GM18502 (cell line): ENCODE results near the gene SLC7A6OS.

Experiments used
- ATAC-seq: cut with Tn5 transposase; IDR thresholded peaks from one replicate; pipeline ENCODE4 v1.9.1; 2021; ENCODE audit warnings: mild to moderate bottlenecking; ENCODE audit not compliant: unreplicated experiment, poor library complexity

Gene SLC7A6OS

DNA sequence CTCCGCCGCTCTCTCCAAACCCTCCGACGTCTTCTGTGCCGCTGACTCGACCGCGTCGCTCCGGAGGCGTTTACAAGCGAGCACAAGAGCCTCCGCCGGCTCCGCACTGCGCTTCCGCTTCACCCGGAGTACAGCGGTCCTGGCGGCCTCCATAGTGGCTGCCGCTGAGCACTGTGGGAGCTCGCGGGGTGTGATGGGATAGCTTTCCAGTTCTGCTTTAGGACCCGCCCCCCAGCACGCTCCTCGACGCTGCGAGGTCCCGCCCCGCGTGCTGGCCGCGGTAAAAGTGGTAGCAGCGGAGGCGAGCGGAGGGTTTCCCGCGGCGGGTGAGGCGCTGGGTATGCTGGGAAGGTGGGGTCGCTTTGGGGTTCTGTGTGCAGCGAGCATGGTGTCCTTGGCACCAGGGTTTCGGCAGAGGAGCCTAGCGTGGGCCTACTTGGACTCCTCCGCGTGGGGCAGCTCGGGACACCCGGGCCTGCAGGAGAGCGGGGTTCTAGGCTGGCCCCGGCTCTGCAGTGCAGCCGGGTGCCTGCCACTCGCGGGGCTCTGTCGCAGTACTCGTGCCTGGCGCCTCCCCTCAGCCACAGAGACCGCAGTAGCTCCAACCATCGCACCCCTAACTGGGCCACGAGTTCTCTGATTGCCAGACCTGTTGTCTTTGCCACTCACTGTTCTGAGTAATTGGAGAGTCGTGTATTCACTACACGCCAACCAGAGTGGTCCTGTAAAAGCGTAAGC is at the start of gene SLC7A6OS, which contains the start of gene PRMT7:
Gene SLC7A6OS, minus strand, starts transcription at position 173 of the 738 bp plus-strand sequence. Its CDS starts 20 bp downstream, at position 153.
Gene PRMT7, plus strand, starts transcription at position 246 of the 738 bp plus-strand sequence. CDS start 4,961 bp downstream, outside the sequence.
- peak; percentile 97 for ATAC-seq

DNA sequence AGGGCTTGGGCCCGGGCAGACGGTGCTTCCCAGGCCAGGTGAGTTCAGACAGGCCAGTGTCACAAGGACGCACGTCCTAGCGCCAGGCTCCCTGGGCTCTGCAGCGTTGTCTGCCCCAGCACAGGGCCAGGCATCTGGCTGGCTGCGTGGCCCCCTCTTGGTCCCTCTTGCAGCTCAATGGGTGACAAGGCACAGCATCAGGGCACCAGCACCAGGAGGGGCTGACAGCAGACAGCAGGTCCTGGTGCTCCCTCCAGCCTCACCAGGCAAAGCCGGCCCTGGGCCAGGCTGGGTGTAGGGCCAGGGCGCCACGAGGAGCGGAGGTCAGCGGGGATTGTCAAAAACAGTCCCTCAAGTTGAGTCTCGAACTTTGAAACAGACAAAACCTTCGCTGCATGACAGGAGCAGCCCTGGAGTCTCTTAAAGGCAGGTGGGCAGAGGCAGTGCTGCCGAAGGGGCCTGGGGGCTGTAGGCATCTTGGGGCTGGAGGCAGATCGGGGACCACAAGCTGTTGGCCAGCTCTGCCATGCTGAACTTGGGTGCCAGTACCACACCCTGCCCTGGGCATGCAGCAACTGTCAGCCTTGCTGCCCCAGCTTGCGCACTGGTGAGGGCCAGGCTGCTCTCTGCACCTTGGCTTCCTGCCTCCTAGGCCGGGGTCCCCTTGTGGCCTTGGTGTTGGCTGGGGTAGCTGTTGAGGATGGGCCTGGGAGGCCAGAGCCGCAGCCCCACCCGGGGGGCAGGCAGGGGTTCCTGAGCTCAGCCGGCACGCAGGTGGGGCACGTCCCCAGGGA is 48.8 kb upstream of the SLC7A6OS start:
- no peak for ATAC-seq

DNA sequence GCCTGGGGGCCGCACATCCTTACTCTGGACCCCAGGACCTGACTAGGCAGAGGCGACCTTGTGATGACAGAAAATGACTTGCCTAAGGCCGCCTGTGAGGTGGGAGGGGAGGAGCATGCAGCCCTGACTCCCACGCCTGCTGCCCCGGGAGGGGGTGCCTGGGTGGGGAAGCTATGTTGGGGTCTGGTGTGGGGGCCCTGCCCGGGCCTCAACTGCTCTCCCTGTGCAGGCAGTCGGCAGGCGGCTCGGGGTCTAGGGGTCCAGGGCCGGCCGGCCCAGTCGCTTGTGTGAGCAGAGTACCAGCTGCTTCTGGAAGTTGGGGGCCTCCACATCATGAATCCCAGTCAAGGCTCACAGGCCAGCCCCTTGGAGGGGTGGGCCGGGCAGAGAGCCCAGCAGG is 48.2 kb upstream of the SLC7A6OS start:
- no peak for ATAC-seq

DNA sequence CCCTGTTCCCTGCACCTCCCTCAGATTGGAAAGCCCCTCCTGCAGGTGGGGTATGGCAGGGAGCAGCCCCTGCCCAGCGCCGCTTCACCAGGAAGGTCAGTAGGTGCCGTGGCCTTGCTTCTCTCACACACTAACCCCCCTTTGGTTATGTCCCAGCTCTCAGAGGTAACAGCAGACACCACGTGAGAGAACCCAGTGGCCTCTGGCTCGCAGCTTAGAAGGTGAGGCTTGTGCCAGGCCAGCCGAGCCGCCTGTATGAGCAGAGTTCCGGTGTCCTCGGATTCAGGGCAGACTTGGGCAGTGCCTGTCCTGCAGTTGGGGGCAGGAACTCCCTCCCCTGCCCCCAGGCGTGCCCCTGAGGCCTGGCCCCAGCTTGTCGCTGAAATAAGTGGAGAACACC is 47.2 kb upstream of the SLC7A6OS start:
- no peak for ATAC-seq

DNA sequence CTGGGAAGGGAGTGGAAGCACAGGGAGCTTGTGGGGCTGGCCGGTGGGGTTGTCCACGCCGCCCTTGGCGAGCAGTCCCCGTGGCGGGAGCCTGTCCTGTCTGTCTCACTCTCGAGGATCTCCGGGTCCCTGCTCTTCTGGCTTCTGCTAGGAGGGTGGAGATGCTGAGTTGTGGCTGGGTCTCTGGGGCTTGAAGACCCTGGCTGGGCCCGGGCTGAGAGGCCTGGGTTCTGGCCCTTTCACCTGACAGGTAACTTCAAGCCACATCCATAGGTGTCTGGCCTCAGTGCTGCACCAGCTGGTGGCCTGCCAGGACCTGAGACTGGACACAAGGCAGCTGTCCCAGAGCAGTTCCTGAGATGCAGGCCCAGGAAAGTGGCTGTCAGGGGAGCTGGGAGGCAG is 46.8 kb upstream of the SLC7A6OS start:
- no peak for ATAC-seq

DNA sequence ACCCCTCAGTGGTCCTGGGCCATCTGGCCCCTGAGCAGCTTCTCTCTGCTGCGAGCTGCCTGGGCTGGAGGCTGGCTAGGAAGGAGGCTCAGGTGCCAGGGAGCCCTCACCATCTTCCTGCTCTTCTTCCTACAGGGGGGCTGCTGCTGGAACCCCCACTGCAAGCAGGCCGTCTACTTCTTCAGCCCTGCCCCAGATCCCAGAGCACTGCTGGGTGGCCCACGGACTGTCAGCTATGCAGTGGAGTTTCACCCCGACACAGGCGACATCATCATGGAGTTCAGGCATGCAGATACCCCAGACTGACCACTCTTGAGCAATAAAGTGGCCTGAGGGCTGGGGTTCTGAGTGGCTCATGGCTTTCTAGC is 46.2 kb upstream of the SLC7A6OS start:
- no peak for ATAC-seq

DNA sequence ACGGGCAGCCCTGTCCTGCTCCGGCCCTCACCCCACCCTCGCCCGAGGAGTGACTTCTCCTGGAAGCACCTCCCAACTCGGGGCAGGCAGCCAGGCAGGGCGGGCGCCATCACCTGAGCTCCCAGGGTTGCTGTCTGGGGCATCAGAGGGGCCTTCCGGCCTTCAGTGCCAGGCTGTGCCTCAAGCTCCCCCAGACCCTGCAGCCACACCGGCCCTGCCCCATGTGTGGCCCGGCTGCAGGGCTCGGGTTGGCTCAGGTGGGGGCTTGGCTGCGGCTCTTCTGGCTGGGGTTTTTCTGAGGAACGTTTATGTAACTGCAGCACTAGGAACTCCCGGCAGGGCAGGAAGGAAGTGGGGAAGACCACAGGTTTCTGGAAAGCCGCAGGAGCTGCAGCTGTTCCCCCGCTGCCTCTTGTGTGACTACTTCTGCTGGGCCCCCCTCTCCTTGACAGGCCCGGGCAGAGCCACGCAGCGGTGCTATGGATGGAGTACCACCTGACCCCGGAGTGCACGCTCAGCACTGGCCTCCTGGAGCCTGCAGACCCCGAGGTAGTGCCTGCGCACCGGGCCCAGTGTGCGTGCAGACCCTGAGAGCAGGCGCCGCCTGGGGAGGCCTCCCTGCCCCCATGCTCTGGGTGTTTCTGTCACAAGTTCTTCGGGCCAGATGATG is 45.6 kb upstream of the SLC7A6OS start:
- ATAC-seq: peak; percentile 82

DNA sequence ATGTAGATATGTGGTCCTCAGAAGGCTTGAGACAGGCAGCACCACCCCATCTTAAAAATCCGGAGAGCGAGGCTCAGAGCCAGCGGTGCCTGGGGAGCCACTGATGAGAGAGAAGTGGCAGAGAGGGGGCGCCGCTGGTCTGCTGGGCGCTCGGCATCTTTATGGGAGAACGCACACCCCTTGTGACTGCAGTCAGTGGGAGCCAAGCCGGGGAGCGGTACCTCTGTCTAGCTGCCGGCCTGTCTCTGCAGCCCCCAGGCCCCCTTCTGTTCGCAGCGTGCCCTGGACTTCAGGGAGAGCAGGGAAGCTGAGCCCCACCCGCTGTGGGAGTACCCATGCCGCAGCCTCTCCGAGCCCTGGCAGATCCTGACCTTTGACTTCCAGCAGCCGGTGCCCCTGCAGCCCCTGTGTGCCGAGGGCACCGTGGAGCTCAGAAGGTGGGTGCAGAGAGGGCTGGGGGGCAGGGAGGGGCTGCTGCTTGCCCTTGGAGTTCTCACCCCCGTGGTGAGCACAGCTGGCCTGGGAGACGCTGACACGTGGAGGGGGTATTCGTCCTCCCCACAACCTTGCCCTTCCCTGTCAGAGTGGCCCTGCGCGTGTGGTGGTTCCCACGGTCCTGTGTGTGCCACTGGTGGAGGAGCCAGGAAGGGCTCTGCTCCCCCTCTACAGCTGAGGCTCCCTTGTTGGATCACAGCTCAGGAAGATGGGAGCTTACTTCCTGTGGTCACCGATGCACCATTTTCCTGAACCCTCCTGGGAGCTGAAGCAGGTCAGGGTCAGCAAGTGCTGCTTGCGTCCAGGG is 44.9 kb upstream of the SLC7A6OS start:
- peak; percentile 7 for ATAC-seq

DNA sequence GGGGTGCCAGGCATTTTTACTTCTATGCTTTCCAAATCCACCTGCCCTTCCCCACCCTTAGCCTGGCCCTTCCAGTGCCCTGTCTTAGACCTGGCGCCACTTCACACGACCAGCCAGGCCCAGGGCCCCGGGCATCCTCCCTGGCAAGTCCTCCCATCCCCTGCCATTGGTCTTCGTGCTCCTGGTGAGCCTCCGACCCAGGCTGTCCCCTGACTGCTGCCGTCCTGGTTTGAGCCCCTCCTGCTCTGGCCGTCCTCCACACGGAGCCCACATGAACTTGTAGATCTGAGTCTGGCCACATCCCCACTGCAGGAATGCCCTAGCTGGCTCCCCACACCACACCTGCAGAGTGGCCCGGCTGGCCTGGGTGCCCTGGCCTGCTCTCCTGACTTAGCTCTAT is 44.1 kb upstream of the SLC7A6OS start:
- no peak for ATAC-seq

DNA sequence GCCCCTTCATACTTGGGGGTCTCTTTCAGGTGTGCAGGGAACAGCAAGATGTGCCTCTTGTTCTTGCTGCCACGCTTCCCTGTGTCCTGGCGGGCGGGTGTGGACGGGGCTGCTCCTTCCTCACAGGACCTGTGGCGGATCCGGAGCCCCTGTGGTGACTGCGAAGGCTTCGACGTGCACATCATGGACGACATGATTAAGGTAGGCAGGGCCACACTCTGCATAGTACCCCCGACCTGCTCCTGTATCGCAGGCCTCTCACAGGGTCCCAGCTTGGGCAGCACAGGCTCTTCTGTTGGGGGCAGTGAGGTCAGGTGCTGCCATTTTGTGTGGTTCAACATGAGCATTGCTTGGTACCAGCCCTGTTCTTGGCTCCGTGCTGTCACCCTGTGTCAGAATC is 42.6 kb upstream of the SLC7A6OS start:
- ATAC-seq: no peak

DNA sequence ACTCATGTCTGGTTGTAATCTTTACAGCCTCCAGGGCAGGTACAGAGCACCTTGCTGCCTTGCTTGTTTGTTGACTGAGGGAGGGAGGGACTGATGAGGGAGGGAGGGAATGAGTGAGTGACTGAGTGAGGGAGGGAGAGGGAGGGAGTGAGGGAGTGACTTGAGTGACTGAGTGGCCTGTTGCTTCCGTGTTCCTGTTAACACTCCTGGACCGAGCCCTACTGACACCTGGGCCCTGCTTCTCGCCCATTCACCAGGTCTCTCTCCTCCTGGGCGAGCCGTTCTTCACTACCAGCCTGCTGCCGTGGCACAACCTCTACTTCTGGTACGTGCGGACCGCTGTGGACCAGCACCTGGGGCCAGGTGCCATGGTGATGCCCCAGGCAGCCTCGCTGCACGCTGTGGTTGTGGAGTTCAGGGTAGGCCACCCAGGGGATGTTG is 41.3 kb upstream of the SLC7A6OS start:
- no peak for ATAC-seq

DNA sequence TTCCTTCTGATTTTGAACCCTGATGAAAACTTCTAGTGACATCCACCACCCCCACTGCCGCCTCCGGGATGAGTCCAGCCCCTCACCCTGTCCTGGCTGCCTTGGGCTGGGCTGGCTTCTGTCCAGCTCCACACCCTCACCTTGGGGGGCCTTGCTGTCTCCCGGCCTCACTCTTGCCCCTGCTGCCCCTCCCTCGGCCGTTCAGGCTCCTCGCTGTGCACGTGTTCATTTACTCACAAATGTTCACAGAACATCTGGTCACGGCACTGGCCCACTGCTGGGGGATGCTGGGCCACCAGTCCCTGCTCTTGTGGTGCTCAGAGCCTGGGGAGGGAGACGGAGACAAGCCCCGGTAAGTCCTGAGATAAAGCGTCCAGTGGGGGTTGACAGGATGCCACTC is 40.7 kb upstream of the SLC7A6OS start:
- no peak for ATAC-seq

DNA sequence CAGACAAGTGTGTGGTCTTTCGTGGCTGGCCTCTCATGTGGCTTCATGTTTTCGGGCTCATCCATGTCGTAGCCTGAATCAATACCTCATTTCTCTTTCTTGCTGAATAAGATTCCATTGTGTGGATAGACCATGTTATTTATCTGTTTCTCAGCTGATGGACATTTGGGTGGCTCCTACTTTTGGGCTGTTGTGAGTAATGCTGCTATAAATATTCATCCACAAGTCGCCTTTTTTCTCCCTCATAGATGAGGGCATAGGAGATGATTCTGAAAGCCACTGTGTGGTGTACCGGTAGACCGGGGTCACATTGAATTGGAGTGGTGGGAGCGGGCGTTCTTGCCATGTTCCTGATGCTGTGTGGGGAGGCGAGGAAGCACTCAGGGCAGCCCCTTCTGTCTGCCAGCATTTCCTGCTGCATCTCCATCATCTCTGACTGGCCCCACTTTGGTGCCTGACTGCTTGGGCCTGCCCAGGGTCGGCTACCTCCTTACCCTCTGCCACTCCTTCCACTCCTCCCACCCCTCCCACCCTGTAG is 40.1 kb upstream of the SLC7A6OS start:
- ATAC-seq: no peak

DNA sequence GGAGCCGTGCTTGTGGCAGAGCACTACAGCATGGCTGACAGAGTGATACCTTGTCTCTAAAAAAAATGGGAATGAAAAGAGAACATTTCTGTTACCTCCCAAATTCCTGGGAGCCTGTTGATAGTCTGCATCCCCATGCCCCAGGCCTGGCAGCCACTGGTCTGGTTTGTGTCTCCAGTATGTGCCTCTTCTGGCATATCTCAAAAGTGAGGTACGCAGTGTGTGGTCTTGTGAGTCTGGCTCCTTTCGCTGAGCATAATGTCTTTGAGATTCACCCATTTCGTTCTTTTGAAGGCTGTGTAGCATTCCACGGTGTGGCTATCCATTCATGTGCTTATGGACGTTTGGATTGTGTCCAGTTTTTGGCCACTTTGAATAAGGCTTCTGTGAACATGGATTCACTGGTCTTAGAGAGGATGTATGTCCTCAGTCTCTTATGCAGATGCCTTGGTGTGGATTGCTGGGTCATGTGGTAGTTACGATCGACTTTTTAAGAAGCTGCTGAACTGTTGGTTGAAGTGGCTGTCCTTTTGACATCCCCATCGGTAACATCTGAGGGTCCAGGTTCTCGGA is 39.2 kb upstream of the SLC7A6OS start:
- no peak for ATAC-seq

DNA sequence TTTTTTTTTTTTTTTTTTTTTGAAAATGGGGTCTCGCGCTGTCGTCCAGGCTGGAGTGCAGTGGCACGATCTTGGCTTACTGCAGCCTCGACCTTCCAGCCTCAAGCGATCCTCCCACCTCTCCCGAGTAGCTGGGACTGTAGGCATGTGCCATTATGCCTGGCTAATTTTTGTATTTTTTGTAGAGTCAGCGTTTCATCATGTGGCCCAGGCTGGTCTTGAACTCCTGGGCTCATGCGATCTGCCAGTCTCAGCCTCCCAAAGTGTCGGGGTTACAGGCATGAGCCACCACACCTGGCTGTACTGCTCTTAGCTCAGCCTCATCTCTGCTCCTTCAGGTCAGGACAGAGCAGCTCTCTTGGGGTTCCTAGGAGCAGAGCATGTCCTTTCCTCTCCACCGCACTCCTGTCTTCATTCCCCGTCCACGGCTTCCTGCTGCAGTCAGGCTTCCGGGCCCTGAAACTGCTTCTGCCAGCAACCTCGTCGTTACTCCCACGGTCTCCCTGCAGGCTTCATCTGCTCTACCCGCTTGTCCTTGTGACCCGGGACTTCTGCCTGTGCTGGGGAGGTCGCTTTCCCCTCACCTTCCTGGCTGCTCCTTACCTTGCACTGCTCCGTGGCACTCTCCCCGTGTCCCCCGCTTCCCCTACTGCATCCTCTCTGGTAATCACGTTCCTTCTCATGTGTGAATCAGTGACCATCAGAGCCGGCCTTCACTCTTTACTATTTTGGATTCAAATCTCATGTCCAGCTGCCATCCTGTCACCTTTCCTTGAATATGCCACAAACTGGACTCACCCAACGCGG is 38.1 kb upstream of the SLC7A6OS start:
- ATAC-seq: no peak

DNA sequence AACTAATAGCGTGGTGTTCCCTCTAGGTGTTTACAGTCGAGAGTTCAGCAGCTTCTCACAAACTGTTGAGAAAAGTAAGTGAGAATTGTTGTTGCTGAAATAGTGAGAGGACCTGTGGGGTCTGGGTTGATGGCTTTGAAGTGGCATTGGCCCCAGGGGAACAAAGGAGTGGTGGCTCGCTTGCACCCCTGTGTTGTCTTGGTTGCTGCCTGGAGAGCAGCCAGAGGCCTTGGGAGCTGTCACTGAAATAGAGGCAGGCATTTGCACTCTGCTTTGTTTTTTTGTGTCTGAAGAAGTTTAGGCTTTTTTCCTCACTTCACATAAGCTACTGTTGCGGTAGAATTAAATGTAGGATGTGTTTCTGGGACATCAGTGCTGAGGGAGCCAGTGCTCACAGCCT is 36.9 kb upstream of the SLC7A6OS start:
- ATAC-seq: no peak

DNA sequence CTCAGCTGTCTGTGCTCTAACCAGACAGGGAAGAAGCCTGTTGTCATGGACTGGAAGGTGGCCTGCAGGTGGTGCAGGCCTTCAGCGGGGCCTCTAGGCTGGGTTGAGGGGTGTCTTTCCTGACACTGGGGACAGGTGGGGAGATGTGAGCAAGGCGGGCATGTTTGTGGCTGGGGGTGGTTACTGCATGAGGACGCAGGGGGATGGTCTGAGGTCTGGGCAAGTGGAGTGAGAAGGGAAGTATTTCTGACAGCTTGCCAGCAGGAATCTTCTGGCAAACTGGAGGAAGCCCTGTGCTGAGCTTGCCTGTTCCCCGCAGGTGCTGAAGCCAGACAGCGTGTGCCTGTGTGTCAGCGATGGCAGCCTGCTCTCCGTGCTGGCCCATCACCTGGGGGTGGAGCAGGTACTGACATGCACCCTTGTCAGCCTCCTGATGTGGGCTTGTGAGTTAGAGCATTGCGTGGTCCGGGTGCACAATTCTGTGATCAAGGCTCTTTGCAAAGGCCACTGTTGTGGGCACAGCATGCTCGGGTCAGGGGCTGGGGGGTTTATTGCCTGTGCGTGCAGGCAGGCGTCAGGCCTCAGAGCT is 36.2 kb upstream of the SLC7A6OS start:
- no peak for ATAC-seq

DNA sequence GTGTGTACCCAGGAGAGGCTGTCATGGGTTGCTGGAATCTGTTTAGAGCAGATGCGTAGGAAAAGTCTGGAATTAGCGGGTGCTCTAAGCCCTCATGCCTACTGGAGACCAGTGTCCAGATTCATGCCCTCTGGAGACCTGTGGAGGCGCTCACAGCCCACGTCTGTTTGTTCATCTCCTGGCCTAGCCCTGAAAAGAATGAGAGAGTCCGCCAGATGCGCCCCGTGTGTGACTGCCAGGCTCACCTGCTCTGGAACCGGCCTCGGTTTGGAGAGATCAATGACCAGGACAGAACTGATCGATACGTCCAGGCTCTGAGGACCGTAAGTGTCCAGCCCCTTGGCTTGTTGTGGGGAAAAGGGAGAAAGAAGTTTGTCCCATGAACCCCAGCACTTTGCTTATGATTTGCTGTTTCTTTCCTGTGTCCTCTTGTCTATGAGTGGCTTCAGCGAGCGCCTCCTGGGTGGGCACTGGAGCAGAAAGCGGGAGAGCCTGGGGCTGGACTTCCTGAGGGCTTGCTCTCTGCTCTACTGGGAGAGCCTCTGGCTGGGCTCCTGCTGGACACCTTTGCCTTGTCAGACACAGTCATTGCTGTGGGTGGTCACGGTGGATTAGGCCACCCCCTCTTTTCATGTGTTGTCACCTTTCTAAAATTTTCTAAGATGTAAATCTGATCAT is 35.4 kb upstream of the SLC7A6OS start:
- no peak for ATAC-seq
